ENCODE results near the gene ASCL5. TPM values are rescaled to one million over a fixed set of nuclear protein-coding genes. Genes with fewer than 3 reads are reported as not detected.

The ASCL5 gene
- total RNA-seq, 1 experiment from 2014 or later: 0.24 TPM

- TF ChIP-seq EZH2 (IDR thresholded peaks at IDR 0.05; ENCODE audit: low read depth) (no peak), CTCF (conservative IDR thresholded peaks at IDR 0.05) (no peak)
- Histone ChIP-seq H3K4me2 (no peak overlapping the region), H4K20me1 (ENCODE audit: insufficient read depth) (no peaks in the 10 kb centered on the region), H3K36me3 (ENCODE audit: low read depth) (no peaks in the 10 kb centered on the region), H3K27ac (no peak overlapping the region), H3K9me3 (ENCODE audit: insufficient read depth, low read depth) (no peaks in the 10 kb centered on the region), H3K9me2 (ENCODE audit: insufficient read depth) (no peaks in the 10 kb centered on the region), H3K27me3 (ENCODE audit: insufficient read depth, low read depth) (peaks cover 72% of the 10 kb centered on the region), H3F3A (ENCODE audit: insufficient read depth, low read depth) (no peaks in the 10 kb centered on the region), H3K79me2 (ENCODE audit: low read depth) (no peaks in the 10 kb centered on the region), H3K4me1 (replicated peaks; ENCODE audit: insufficient read depth) (no peaks in the 10 kb centered on the region), H3K4me3 (no peak overlapping the region), H2AFZ (no peak overlapping the region)
- intact Hi-C loops (cut with micrococcal nuclease; ENCODE audit: unreplicated experiment): no loop called here
- ChIA-PET CTCF (no interaction called here), POLR2A (ENCODE audit: unreplicated experiment) (no interaction called here)
- no peak for DNase-seq
- no TSS peak for BruUV-seq (replicated peaks)
These were observed 53.0 kb downstream of the ASCL5 start for GRCh38 chr1:201074018-201074417.

- H4K20me1 ChIP-seq (ENCODE audit: insufficient read depth): no peaks in the 10 kb centered on the region
- no peaks in the 10 kb centered on the region for H3K36me3 ChIP-seq (ENCODE audit: low read depth)
- no peak for TF ChIP-seq EZH2 (IDR thresholded peaks at IDR 0.05; ENCODE audit: low read depth)
- TF ChIP-seq CTCF (conservative IDR thresholded peaks at IDR 0.05): no peak
- H3K4me2 ChIP-seq: no peak overlapping the region
- H3K27ac ChIP-seq: no peak overlapping the region
- no peak for DNase-seq
- ChIA-PET CTCF (no interaction called here), POLR2A (ENCODE audit: unreplicated experiment) (interaction anchor here (0.5 kb wide), 1 partner anchor 154 kb away, joined by 3 read pairs; no protein-coding TSS in a partner anchor)
- no TSS peak for BruUV-seq (replicated peaks)
- H3K27me3 ChIP-seq (ENCODE audit: insufficient read depth, low read depth): peaks cover 69% of the 10 kb centered on the region
- H2AFZ ChIP-seq: no peak overlapping the region
- no peaks in the 10 kb centered on the region for H3K9me2 ChIP-seq (ENCODE audit: insufficient read depth)
- intact Hi-C loops (cut with micrococcal nuclease; ENCODE audit: unreplicated experiment): no loop called here
- no peaks in the 10 kb centered on the region for H3K79me2 ChIP-seq (ENCODE audit: low read depth)
- no peaks in the 10 kb centered on the region for H3F3A ChIP-seq (ENCODE audit: insufficient read depth, low read depth)
- H3K4me3 ChIP-seq: no peak overlapping the region
- no peaks in the 10 kb centered on the region for H3K9me3 ChIP-seq (ENCODE audit: insufficient read depth, low read depth)
- no peaks in the 10 kb centered on the region for H3K4me1 ChIP-seq (replicated peaks; ENCODE audit: insufficient read depth)
These were observed 54.1 kb downstream of the ASCL5 start for GRCh38 chr1:201072922-201073321.

- H3K4me2 ChIP-seq: no peak overlapping the region
- no peaks in the 10 kb centered on the region for H3K9me3 ChIP-seq (ENCODE audit: insufficient read depth, low read depth)
- H3K79me2 ChIP-seq (ENCODE audit: low read depth): no peaks in the 10 kb centered on the region
- POLR2A ChIA-PET (ENCODE audit: unreplicated experiment): interaction anchor here (0.5 kb wide), 1 partner anchor 154 kb away, joined by 3 read pairs; no protein-coding TSS in a partner anchor
- H3K27me3 ChIP-seq (ENCODE audit: insufficient read depth, low read depth): peaks cover 66% of the 10 kb centered on the region
- H3F3A ChIP-seq (ENCODE audit: insufficient read depth, low read depth): no peaks in the 10 kb centered on the region
- no peak overlapping the region for H3K27ac ChIP-seq
- no TSS peak for BruUV-seq (replicated peaks)
- no peak overlapping the region for H3K4me3 ChIP-seq
- DNase-seq: no peak
- CTCF ChIA-PET: no interaction called here
- no peaks in the 10 kb centered on the region for H3K4me1 ChIP-seq (replicated peaks; ENCODE audit: insufficient read depth)
- H4K20me1 ChIP-seq (ENCODE audit: insufficient read depth): no peaks in the 10 kb centered on the region
- intact Hi-C loops (cut with micrococcal nuclease; ENCODE audit: unreplicated experiment): no loop called here
- no peak overlapping the region for H2AFZ ChIP-seq
- H3K36me3 ChIP-seq (ENCODE audit: low read depth): no peaks in the 10 kb centered on the region
- no peaks in the 10 kb centered on the region for H3K9me2 ChIP-seq (ENCODE audit: insufficient read depth)
- TF ChIP-seq EZH2 (IDR thresholded peaks at IDR 0.05; ENCODE audit: low read depth) (no peak), CTCF (conservative IDR thresholded peaks at IDR 0.05) (no peak)
These were observed 54.8 kb downstream of the ASCL5 start for GRCh38 chr1:201072149-201072548.

All from PC-9 (cell line).